ENCODE data around the gene TMPRSS3.

- TF ChIP-seq, protein P1, sequence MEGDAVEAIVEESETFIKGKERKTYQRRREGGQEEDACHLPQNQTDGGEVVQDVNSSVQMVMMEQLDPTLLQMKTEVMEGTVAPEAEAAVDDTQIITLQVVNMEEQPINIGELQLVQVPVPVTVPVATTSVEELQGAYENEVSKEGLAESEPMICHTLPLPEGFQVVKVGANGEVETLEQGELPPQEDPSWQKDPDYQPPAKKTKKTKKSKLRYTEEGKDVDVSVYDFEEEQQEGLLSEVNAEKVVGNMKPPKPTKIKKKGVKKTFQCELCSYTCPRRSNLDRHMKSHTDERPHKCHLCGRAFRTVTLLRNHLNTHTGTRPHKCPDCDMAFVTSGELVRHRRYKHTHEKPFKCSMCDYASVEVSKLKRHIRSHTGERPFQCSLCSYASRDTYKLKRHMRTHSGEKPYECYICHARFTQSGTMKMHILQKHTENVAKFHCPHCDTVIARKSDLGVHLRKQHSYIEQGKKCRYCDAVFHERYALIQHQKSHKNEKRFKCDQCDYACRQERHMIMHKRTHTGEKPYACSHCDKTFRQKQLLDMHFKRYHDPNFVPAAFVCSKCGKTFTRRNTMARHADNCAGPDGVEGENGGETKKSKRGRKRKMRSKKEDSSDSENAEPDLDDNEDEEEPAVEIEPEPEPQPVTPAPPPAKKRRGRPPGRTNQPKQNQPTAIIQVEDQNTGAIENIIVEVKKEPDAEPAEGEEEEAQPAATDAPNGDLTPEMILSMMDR (IDR thresholded peaks at IDR 0.05 in 8 of 11, conservative IDR thresholded peaks at IDR 0.05 in 3 of 11), result no peak
- TF ChIP-seq POLR2AphosphoS5 (IDR thresholded peaks at IDR 0.05), result no peak
Measured at GRCh38 chr21:42429021-42429420, 33.2 kb upstream of the TMPRSS3 start.

Measured in spleen (tissue), 7 donors.